HG03280 (cell line): Measurements from ENCODE around the gene SLFNL1.

Experiments
- ATAC-seq: cut with Tn5 transposase; IDR thresholded peaks from one replicate; pipeline ENCODE4 v1.9.1; 2021; ENCODE audit warnings: mild to moderate bottlenecking, moderate library complexity; ENCODE audit not compliant: unreplicated experiment

SLFNL1 gene

GRCh38 chr1:40966417-40966816 is 55.1 kb downstream of the SLFNL1 start:
- no peak for ATAC-seq
